Activated CD8-positive, alpha-beta memory T cell treated with anti-CD3 and anti-CD28 coated beads for 4 hours (primary cell): ENCODE results near the gene NPR3.

ENCODE experiments used
- DNase-seq, 2 donors: peaks; one replicate each; pipeline ENCODE4 v3.0.0-alpha.2; 2020; ENCODE audit warnings: low read depth in 2 of 2

The NPR3 gene, protein sequence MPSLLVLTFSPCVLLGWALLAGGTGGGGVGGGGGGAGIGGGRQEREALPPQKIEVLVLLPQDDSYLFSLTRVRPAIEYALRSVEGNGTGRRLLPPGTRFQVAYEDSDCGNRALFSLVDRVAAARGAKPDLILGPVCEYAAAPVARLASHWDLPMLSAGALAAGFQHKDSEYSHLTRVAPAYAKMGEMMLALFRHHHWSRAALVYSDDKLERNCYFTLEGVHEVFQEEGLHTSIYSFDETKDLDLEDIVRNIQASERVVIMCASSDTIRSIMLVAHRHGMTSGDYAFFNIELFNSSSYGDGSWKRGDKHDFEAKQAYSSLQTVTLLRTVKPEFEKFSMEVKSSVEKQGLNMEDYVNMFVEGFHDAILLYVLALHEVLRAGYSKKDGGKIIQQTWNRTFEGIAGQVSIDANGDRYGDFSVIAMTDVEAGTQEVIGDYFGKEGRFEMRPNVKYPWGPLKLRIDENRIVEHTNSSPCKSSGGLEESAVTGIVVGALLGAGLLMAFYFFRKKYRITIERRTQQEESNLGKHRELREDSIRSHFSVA

DNA sequence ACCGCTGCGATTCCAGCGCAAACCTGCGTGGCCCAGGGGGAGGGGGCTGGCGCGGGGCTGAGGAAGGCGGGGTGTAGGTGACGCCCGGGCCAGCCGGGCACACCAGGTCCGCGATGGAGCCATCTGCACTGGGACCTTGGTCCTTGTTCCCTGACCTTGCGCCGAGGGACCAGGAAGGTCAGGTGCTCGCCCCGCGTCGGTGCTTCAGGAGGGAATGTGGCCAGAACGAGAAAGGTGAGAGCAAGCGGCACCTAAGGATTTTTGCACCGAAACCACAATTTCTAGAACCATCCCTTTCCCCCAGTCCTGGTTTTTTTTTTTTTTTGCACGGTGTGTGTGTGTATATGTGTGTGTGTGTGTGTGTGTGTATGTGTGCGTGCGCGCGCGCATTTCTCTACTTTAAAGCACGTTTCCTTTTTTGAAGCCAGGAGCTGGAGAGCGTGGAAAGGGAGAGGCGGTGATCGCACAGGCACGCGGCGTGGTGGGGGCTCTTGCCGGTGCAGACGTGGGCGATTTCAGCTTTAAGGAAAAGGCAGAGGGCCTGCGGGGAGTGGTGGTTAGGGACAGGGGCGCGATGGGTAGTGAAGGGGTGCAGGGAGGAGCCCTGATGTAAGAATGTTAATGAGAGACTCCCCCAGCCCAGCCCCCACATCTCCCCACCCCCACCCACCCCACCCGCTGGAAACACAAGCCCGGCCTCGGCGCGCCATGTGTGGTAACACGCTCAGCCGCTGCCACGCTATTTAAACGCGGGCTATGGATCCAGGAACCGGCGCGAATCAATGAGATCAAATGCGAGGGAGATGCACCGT lies at the start of gene NPR3:
TSS of gene NPR3 (plus strand) at position 772 of the 812 bp plus-strand sequence. CDS start 456 bp downstream, outside the sequence.
- DNase-seq, result no peak

DNA sequence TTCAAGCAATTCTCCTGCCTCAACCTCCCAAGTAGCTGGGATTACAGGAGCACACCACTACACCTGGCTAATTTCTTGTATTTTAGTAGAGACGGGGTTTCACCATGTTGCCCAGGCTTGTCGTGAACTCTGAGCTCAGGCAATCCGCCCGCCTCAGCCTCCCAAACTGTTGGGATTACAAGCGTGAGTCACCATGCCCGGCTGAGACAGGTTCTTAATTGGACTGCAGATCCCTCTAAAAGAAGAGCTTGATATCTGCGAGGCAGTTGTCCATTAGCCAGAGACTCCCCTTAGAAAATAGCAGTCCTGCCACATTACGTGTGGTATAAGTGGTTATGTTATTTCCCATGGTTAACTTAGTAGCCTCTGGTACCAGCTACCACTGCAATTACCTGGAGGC lies 46.6 kb upstream of the NPR3 start:
- DNase-seq, result no peak

DNA sequence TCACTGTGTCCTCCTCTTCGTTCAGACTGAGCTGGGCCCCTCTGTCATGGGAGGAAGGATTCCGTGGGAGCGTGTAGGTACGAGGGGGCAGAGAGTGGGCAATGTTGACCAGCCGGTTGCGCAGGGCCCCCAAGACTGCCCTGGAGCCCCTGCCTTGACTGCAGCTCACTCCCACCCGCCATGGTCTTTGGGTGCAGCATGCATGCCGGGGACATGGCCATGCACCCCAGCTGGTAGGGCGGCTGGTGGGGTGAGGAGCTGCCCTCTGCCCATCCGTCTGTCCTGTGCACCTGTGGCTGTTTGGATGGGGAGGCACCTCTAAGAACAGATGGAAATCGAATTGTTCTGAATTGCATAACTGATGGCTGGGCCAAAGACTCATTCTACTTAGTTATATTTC lies 42.6 kb upstream of the NPR3 start:
- DNase-seq, result no peak

DNA sequence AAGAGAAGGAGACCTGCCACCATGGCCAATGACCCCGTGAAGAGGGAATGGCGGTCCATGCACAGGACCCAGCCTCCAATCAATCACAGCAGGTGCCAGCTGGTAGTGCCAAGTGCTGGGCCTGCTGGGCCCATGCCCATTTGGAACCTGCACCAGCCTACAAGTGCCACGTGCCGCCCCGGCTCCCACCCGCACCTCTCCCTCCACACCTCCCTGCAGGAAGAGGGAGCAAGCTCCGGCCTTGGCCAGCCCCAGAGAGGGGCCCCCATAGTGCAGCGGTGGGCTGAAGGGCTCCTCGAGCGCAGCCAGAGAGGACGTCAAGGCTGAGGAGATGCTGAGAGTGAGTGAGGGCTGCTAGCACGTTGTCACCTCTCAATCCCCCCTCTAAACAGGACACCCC lies 37.8 kb upstream of the NPR3 start:
- DNase-seq, result no peak

DNA sequence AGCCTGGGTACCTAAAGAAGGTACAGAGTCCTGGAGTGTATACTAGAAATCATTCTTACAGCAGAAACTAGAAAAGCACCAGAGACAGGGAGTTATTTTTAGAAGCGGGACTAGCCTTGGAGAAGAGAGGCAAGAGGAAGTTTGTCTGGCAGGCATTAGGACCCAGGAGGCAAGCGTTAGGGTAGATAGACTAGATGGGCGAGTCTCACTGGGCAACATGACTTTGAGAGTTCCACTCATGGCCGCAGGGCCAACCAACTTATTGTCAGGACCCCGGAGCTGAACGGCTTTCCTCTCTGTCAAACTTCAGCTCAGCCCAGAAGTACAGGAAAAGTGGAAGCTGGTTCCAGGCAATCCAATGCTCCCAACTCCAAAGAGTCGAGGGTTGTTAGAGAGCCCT lies 34.1 kb upstream of the NPR3 start:
- DNase-seq, result no peak

DNA sequence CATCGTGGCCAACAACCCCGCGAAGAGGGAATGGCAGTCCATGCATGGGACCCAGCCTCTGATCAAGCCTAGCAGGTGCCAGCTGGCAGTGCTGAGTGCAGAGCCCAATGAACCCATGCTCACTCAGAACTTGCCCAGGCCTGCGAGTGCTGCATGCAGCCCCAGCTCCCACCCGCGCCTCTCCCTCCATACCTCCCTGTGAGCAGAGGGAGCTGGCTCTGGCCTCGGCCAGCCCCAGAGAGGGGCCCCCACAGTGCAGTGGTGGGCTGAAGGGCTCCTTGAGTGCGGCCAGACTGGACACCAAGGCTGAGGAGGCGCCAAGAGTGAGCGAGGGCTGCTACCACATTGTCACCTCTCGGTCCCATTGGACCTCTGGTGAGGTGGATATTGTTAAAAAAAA lies 32.6 kb upstream of the NPR3 start:
- no peak for DNase-seq

DNA sequence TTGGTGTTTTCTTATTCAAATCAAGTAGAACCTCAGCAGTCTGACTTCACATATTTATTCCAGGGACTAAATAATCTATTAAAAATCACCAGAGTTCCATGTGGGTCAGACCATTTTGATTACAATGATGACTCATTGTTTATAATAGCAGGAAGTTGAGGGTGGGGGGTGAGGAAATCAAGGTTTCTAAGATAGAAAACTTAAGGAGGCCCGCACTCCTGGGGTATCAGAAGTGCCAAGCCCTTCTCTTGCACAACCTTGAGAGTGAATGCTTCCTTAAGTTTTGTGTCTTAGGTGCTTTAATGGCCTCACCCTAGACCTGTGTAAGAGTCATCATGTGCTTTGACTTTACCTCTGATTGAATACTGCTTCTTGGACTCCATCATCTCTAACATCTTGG lies 31.9 kb upstream of the NPR3 start:
- DNase-seq, result no peak

DNA sequence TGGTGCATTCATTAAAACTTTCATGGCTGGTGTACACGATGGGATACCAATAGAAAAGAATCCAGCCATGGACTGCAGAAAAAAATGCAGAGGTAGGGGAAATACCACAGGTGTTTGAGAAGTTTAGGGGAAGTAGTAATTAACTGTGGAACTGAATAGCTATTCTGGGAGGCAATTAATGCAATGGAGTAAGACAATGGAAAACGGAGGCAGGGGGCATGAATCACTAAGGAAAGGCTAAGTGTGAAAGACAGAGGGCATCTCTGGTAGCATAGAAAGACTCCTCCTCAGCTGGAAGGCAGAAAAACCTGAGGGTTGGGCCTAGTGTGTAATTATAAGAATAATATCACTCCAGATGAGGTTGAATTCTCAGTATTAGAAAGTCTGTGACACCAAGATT lies 30.9 kb upstream of the NPR3 start:
- no peak for DNase-seq

DNA sequence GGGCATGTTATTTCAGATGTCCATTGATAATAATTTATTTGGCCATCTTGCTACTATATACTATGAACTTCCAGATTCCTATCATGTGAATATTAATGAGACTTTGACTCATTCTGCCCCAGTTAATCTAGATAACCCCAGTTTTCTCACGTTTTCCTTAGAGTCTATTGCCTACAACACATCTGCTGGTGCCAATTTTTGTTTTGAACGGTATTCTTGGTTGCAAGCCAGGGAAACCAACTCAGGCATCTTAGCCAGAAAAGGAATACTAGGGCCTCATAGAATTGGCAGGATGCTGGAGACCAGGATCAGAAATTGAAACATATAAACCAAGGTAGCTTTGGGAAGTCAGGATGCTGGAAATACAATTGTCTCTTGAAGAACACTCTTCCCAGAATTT lies 28.0 kb upstream of the NPR3 start:
- DNase-seq, result no peak

DNA sequence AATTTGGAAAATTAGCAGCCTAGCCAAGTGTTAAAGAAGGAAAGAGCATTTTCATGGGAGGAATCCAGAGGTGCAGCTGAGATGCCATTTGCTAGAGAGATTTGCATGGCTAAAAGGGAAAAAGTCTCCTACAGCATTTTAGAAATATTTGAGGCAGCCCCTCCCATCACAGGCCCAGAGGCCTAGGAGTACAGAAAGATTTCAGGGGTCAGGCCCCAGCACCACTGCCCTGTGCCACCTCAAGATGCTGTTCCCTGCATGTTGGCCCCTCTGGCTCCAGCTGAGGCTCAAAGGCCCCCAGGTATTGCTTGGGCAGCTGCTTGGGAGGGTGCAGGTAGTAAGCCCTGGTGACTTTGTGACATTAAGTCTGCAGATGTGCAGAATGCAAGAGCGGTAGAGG lies 26.9 kb upstream of the NPR3 start:
- no peak for DNase-seq

DNA sequence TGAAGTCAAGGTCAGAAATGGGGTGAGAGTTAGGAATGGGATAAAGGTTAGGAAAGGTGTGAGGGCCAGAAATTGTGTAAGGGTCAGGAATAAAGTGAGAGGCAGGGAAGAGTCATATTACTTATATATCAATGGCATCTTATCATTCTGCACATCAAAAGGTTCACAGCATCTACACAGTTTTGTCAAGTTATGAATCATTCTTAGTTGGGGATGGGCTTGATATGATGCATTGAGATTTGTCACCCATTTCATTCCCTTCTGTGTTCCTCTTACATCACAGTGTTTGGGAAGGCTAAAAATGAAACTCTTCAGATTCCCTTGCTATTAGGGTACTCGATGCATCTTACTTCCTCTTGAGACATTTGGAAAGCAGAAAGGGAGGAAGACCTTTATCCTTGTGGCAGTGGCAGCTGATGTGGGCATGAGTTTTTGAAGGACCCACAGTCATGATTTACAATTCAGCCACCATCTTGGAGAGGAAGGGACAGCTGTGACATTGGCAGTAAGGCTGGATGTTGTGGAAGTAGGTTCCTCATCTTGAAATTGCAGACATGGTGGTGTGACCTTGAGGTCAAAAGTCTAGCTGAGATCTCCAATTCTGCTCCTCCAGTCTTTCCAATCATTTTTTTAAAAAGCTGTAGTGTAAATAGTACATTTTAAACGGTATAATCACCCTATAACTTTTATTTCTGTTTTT lies 24.2 kb upstream of the NPR3 start:
- DNase-seq, result no peak

DNA sequence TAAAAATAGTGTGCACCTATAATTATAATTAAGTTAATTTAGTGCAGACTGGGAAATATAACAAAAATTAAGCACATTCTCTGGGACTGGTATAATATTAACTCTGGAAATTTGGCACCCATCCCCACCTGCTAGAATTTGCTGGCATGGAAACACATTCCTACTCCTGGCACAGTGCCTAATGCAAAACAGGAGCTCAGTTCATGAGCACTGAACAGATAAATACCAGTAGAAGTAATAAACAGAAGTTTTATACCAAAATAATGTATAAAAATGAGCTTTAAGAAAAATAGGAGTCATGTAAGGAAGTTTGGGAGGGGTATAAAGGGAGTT lies 23.7 kb upstream of the NPR3 start:
- no peak for DNase-seq

DNA sequence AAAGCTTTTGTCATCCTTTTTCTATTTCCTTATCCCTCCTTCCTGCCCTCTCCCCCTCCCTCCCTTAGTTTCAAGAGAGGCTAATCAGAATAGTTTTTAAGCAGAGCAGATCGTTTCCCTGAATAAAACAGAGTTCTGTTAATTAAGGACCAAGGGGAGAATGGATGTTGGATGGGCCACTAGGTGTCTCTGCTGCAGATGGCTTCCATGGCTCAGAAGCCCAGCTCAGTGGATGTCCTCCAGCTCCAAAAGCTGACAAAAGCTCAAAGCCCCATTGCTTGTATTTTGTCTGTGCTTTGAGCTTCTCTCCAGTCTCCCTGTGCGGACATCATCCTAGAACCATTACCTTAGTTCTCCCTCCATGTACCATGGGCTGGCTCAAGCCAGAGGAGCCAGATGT lies 21.0 kb upstream of the NPR3 start:
- no peak for DNase-seq

DNA sequence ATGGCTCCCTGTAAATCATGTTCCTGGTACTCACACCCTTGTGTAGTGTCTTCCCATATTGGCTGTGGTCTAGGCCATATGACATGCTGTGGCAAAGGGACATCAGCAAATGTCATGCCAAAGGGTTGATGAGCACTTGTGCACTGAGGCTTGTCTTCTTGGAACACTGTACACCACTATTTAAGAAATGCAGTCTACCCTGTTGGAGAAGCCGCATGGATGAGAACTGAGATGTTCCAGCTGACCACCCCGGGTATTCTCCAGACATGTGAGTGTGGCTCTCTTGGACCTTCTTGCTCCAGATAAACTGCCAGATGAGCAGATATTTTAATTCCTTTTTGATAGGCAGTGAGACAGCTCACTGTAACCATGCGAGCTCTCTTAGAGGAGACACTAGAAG lies 20.5 kb upstream of the NPR3 start:
- DNase-seq, result no peak

DNA sequence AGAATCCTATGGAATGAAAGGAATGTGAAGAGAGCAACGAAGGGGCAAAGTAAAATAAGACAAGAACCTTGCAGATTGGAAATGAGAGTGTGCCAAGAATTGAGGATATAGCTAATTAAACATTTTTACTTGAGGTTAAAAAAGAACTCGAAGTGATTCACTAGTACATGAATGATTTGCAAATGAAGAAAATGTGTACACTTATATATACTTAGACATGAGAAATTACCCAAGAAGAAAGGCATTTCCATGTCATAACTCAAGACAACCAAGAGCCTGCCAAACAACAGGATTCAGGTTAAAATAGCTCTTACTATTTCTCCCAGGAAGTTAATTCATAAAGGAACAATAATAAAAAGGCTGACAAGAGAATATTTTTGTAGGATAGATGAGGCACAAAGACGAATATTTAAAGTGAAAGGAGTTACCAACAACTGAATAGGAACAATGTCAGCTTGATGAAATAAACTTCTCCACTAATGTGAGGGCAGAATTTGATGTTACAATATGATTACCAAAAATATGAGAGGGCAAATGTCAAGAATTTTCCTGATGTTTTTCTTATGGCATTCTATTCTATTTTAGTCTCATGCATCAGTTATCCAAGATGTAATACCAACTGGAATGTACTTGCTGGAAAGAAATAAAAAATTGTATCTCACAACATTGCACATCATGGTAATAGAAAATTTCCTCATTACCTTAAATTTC lies 18.9 kb upstream of the NPR3 start:
- no peak for DNase-seq

DNA sequence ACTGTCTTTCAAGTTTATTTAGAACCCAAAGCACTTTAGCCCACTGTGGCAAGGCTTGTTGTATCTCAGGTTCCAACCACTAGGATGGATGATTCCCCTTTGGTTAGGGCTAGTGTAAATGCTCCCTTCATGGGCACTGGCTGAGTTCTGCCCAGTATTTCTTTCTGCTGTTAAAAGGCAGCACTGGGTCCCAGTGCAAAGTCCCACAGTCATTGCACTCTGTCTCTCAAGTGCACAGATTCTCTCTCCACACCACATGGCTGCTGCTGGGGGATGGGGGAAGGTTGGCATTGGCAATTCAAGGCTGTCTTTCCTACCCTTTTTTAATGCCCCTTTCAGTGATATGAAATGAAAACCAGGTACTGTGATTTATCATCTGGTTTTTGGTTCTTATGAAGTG lies 7.2 kb upstream of the NPR3 start:
- DNase-seq, result no peak

DNA sequence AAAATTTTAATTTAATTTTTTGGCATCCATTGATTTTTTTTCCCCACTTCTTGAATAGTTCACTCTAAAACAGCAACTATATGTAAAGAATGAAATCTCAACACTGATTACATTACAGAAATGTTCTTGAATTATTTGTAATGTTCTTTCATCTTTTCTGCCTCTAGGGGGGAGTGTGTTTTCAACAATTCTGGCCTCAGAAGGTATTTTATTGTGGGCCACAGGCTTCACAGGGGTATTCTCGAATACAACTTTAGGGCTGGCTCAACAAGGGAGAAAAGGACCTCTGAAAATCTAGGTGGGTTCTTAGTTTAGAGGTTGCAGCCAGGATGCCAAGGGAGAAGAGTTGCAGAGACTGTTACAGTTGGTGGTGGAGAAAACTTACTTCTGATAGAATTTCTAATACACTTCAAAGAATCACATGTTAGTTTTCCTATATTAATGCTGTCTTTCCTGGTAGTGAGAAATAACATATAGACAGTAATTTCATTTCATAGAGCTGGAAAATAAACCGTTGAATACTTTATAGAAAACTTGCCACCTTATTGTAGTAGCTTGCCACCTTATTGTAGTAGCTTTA lies 3.6 kb upstream of the NPR3 start:
- DNase-seq, result no peak

DNA sequence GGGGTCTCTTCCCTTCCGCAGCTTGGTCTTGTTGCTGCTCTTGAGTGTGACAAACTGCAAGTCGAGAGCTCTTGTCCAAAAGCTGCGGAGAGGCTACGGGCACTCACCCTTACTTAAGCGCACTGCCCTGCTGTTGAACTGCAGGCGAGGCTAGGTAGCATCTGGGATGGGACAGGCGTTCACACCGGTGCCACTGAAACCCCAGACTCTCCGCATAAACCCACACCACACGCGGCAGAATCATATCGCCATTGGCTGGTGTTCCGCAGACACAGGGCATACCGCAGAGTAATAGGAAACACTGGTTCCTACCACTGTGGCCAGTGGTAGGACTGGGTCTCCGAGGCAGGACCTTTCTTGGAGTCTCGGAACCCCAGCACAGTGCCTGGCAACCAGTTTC lies 2.2 kb upstream of the NPR3 start:
- no peak for DNase-seq

DNA sequence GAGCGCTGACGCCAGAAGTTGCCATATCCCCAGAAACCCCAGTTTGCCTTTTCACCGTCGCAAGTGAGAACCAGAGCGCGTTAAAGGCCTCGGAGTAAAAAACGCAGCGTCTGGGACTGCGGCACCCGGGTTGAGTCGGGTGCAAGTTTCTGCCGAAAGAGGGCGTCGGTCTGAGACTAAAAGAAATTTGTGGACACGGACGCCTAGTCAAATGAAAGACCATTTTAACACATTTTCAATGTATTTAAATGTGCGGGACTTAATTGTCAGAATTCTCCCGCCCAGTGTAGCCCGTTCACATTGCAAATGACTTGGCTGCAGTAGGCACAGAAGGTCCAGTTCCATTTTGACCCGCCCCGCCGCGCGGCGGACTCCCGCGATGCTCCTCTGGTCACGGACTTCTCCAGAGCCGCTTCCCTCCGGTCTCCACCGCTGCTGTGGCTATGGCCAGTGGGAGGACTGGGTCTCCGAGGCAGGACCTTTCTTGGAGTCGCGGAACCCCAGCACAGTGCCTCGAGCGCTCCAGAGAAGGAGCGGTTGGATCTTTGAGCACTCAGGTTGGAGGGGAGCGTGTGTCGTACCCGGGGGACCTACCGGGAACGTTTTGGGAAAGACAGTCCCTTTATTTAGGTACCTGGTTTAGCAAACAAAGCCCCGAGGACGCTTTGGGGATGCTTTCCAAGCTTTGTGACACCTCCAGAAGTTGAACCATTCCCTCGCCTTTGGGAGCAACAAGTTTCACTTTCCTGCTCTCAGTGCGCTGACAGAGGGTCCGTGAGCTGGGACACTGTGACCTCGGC lies 1.2 kb upstream of the NPR3 start:
- DNase-seq, result no peak

DNA sequence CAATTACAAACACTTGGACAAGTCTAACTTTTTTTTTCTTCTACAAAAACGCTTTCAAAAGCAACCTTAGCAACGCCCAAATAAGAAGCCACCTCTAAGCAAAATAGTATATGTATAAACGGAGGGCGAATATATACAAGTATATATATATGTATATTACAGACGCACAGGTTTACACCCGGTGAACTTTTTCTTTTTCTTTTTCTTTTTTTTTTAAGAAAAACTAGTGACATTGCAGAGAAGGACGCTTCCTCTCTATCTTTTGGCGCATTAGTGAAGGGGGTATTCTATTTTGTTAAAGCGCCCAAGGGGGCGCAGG lies 200 bp downstream of the NPR3 start:
- no peak for DNase-seq
